Common myeloid progenitor, CD34-positive (primary cell): ENCODE results near the gene TSPAN32.

Experiments
- CTCF ChIA-PET: fragments of 350-600 bp; sonication (Branson Sonifier 250); formaldehyde crosslinking; loops from one replicate; lab custom pipeline; 2021; ENCODE audit warnings: antibody characterized with exemption; lab: Charles Lee
- POLR2A ChIA-PET: fragments of 350-600 bp; sonication (Branson Sonifier 250); formaldehyde crosslinking; loops from one replicate; lab custom pipeline; 2021; ENCODE audit warnings: antibody characterized with exemption; lab: Charles Lee
- DNase-seq, 3 donors: peaks; one replicate each; pipeline versions ENCODE4 v3.0.0 to v3.0.0-alpha.2; 2013
- H3K27ac ChIP-seq, 2 experiments: 1 replicate in 1 of 2; 2 replicates in 1 of 2; pipeline ENCODE4 v1.7.0; 2013; ENCODE audit warnings: inconsistent platforms in 2 of 2, low read length in 2 of 2, mild to moderate bottlenecking in 2 of 2, low read depth in 1 of 2, moderate library complexity in 1 of 2; ENCODE audit not compliant: severe bottlenecking in 2 of 2, insufficient read depth in 1 of 2, poor library complexity in 1 of 2
- H3K27me3 ChIP-seq, 5 experiments: replicated peaks in 2 of 5; 1 replicate in 3 of 5; 2 replicates in 2 of 5; pipeline versions ENCODE4 v1.6.1 to v1.7.0; 2013; ENCODE audit warnings: low read length in 4 of 5, mild to moderate bottlenecking in 2 of 5, moderate library complexity in 2 of 5, inconsistent platforms in 1 of 5; ENCODE audit not compliant: insufficient read depth in 5 of 5, control insufficient read depth in 4 of 5
- H3K36me3 ChIP-seq, 4 experiments: 1 replicate in 2 of 4; 2 replicates in 2 of 4; pipeline versions ENCODE4 v1.6.1 to v1.7.0; 2013; ENCODE audit warnings: low read length in 3 of 4, control low read depth in 1 of 4, mild to moderate bottlenecking in 1 of 4; ENCODE audit not compliant: control insufficient read depth in 4 of 4, insufficient read depth in 4 of 4
- H3K4me1 ChIP-seq, 4 experiments: 1 replicate in 3 of 4; 2 replicates in 1 of 4; pipeline versions ENCODE4 v1.6.1 to v1.7.1; 2013; ENCODE audit warnings: low read length in 3 of 4, mild to moderate bottlenecking in 3 of 4, control low read depth in 1 of 4, inconsistent platforms in 1 of 4, moderate library complexity in 1 of 4; ENCODE audit not compliant: control insufficient read depth in 4 of 4, insufficient read depth in 4 of 4; ENCODE audit errors: control extremely low read depth in 1 of 4
- H3K4me3 ChIP-seq, 7 experiments: 1 replicate in 4 of 7; 2 replicates in 3 of 7; pipeline versions ENCODE4 v1.5.1 to v1.7.0; 2013; ENCODE audit warnings: mild to moderate bottlenecking in 7 of 7, low read length in 6 of 7, moderate library complexity in 6 of 7, inconsistent platforms in 2 of 7, low read depth in 2 of 7, control low read depth in 1 of 7; ENCODE audit not compliant: insufficient read depth in 4 of 7, control insufficient read depth in 1 of 7; ENCODE audit errors: extremely low read depth in 1 of 7
- H3K9me3 ChIP-seq, 5 experiments: 1 replicate in 4 of 5; 2 replicates in 1 of 5; pipeline versions ENCODE4 v1.6.1 to v1.7.1; 2013; ENCODE audit warnings: low read length in 4 of 5, mild to moderate bottlenecking in 2 of 5, inconsistent platforms in 1 of 5, low read depth in 1 of 5, moderate library complexity in 1 of 5; ENCODE audit not compliant: control insufficient read depth in 4 of 5, insufficient read depth in 2 of 5; ENCODE audit errors: control extremely low read depth in 1 of 5
- WGBS: methylation state at CpG from one replicate; pipeline ENCODE4 v1.1.5; 2013; ENCODE audit not compliant: insufficient coverage; 5-methylcytosine and 5-hydroxymethylcytosine counted together

The TSPAN32 gene

GRCh38 chr11:2297623-2298030 lies 4.2 kb upstream of the TSPAN32 start:
- CTCF ChIA-PET: interaction anchor here (0.9 to 7.4 kb wide), 7 partner anchors 8 to 123 kb away, joined by 3 to 50 read pairs (median 7); no protein-coding TSS in a partner anchor
- Histone ChIP-seq H3K27me3 (no peaks in the 10 kb centered on the region), H3K9me3 (no peaks in the 10 kb centered on the region), H3K27ac (no peak overlapping the region), H3K4me1 (peaks cover 3 to 65% (median 48%) of the 10 kb centered on the region in 4 experiments), H3K4me3 (no peak overlapping the region), H3K36me3 (peaks cover 3 to 39% (median 23%) of the 10 kb centered on the region in 4 experiments)
- DNase-seq: no peak
- POLR2A ChIA-PET: no interaction called here
- WGBS: 83% methylated on average over 1 of the region's 1 CpG

DNA sequence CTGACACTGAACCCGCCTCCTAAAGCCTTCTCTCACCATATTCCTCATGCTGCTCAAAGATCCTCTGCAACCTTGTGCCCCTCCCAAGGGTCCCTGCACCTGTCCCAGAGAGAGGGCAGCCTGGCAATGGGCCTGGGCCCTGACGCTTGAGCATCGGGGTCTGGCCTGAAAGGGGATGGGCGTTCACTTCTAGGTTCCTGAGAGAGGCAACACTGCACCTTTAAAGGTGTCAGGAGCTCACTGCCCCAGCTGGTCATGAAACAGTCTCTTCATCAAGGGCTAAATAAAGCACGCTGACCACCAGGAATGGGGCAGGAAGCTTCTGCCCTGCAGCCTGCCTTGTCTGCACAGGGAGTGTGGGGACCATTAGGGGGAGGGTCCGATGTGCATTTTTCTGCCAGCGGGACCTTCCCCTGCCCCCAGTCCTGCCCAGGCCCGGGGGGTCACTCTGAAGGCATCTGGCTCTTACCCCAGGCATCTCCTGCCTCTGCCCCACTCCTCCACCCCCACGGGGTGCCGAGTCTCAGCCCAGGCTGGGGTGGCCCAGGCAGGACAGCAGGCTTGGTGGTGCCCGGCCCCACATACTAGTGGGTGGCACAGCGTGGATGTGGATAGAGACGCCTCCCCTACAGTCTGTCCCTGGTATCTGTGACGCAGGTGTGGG lies 3.5 kb upstream of the TSPAN32 start:
- H3K4me1 ChIP-seq: peaks cover 3 to 68% (median 54%) of the 10 kb centered on the region in 4 experiments
- H3K27me3 ChIP-seq: no peaks in the 10 kb centered on the region
- H3K27ac ChIP-seq: peak overlapping the region in 1 of 2 experiments; percentile 25
- H3K9me3 ChIP-seq: no peaks in the 10 kb centered on the region
- H3K4me3 ChIP-seq: no peak overlapping the region
- ChIA-PET POLR2A (no interaction called here), CTCF (interaction anchor here (0.8 to 7.4 kb wide), 12 partner anchors 9 to 122 kb away, joined by 3 to 50 read pairs (median 5); partner anchors contain the start of gene TSSC4)
- DNase-seq: no peak
- 87% methylated on average over 14 of the region's 14 CpGs for WGBS
- H3K36me3 ChIP-seq: peaks cover 3 to 39% (median 23%) of the 10 kb centered on the region in 4 experiments

DNA sequence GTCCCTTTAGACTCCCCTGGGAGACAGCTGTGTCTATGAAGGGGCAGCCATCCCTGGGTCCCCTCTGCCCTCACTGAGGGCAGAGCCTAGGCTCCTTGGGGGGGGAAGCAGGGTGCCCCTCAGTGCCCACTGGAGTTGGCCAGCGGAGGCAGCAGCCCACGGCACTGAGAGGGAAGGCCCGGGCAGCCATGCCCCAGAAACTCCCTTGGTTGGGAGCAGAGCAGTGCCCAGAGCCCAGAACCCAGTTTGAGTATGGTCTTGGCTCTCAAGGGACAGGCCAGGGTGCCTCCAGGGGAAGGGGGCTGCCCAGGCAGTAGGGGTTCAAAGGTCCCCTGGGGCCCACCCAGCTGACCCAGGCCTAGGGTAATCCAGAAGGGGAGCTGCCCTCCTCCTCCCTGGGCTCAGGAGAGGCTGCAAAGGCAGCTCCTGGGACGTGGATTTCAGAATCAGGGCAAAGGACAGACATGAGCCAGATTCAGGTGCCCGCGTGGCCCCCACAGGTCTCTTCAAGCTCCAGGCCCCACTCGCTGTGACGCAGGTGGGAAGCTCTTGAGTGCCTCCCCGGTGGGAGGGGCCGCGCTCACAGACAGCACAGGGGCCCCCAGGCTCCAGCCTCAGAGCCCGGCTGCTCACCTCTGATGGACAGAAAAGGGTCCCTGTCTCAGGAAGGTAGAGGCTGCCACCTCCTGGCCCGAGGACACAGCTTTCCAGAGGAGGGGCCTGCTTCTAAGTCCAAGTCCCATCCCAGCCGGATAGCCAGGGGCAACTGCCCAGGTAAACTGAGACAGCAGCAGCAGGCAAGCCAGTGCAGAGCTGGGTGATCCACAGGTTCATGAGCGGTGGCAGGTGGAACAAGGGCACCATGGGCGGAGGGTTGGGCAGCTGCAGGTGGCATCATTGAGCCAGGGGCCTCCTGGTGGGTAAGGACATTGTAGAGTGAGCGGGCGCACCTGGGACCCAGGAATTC lies 2.7 kb upstream of the TSPAN32 start:
- ChIA-PET POLR2A (interaction anchor here (0.6 to 0.7 kb wide), 2 partner anchors 480 to 660 kb away, joined by 3 to 4 read pairs; no protein-coding TSS in a partner anchor), CTCF (interaction anchor here (0.6 to 7.4 kb wide), 17 partner anchors 10 to 506 kb away, joined by 3 to 50 read pairs (median 4); partner anchors contain the start of genes CD81 and TSSC4)
- Histone ChIP-seq H3K4me3 (peak overlapping the region in 5 of 7 experiments; percentile 1 to 52 (median 29)), H3K36me3 (peaks cover 3 to 43% (median 23%) of the 10 kb centered on the region in 4 experiments), H3K27me3 (no peaks in the 10 kb centered on the region), H3K4me1 (peaks cover 3 to 68% (median 58%) of the 10 kb centered on the region in 4 experiments), H3K9me3 (no peaks in the 10 kb centered on the region), H3K27ac (peak overlapping the region in 1 of 2 experiments; percentile 25)
- 65% methylated on average over 12 of the region's 18 CpGs for WGBS
- DNase-seq: peak; percentile 31 to 46 (median 38)

GRCh38 chr11:2299773-2300172 lies 2.0 kb upstream of the TSPAN32 start:
- Histone ChIP-seq H3K4me3 (peak overlapping the region in 5 of 7 experiments; percentile 1 to 52 (median 29)), H3K9me3 (no peaks in the 10 kb centered on the region), H3K27ac (no peak overlapping the region), H3K36me3 (peaks cover 3 to 43% (median 23%) of the 10 kb centered on the region in 4 experiments), H3K27me3 (no peaks in the 10 kb centered on the region), H3K4me1 (peaks cover 3 to 69% (median 63%) of the 10 kb centered on the region in 4 experiments)
- CTCF ChIA-PET: interaction anchor here (0.6 to 7.4 kb wide), 13 partner anchors 9 to 507 kb away, joined by 3 to 50 read pairs (median 4); partner anchors contain the start of gene CD81
- no CpG with 5 or more reads among the region's 10 CpGs for WGBS
- no peak for DNase-seq
- POLR2A ChIA-PET: interaction anchor here (0.6 to 0.7 kb wide), 2 partner anchors 479 to 661 kb away, joined by 3 to 4 read pairs; no protein-coding TSS in a partner anchor

DNA sequence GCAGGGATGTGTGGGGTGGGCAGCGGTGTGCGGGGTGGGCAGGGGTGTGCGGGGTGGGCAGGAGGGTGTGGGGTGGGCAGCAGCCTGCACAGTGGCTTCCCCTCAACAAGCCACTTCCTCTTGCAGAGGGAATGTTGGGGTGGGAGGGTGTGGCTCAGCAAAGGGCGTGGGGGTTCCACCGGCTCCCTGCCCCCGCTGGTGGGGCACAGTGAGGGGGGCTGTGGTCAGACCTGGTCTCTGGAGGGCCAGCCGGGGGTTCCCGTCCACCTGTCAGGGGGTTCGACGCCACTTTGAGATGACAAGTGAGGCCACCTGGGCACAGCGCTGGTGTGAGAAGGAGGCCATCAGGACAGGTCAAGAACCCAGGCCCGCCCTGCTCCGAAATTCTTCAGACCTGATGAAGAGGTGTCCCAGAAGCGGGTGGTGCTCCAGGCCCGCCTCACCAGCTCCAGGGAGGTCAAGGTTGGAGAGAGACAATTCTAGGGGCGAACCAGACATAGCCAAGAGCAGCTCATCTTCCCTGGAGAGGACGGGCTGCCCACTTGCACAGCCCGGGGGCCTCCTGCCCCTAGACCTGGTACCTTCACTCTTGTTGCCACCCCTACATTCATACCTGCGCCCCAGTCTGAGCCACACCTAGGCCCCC lies 1.4 kb upstream of the TSPAN32 start:
- Histone ChIP-seq H3K36me3 (peaks cover 3 to 47% (median 21%) of the 10 kb centered on the region in 4 experiments), H3K27me3 (no peaks in the 10 kb centered on the region), H3K9me3 (no peaks in the 10 kb centered on the region), H3K4me1 (peaks cover 3 to 76% (median 70%) of the 10 kb centered on the region in 4 experiments), H3K4me3 (peak overlapping the region; percentile 32 to 95 (median 74)), H3K27ac (peak overlapping the region in 1 of 2 experiments; percentile 79)
- ChIA-PET CTCF (interaction anchor here (0.7 to 12.2 kb wide), 11 partner anchors 12 to 233 kb away, joined by 3 to 220 read pairs (median 7); partner anchors contain the start of gene TSSC4), POLR2A (interaction anchor here (0.7 kb wide), 1 partner anchor 30 kb away, joined by 4 read pairs; the partner anchor contains the start of gene ASCL2)
- peak; percentile 61 to 90 (median 86) for DNase-seq
- WGBS: 2% methylated on average over 11 of the region's 19 CpGs
